Measurements from ENCODE around the gene P2RY13. TPM values are rescaled to one million over a fixed set of nuclear protein-coding genes. Genes with fewer than 3 reads are reported as not detected.

P2RY13 gene
- total and polyA plus RNA-seq, 4 donors = 2.2 to 15.8 (median 4.9) TPM

DNA sequence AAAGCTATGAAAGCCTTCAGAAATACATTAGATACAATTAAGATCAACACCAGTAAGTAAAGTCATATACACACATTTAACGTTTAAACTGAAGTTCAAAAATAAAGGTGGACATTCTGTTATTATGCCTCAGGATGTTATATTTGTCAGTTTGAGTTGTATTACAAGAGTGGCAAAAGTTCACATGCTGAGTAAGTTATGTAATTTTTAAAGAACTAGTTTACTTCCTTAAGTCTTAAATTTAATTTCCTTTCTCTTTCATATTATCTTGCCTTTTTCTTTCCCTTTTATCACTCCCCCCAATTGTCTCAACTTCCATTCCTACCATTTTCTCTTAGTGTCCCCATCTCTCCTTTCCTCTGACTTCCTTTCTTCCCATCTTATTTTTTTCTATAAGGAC is 7.8 kb downstream of the P2RY13 start:
- WGBS, 2 donors = 27 to 46% methylated on average over 1 of the region's 1 CpG
- no peaks in the 10 kb centered on the region for H3K9me3 ChIP-seq (ENCODE audit: control insufficient read depth in 4 of 4, insufficient read depth in 3 of 4, low read length in 3 of 4)
- no peaks in the 10 kb centered on the region for H3K36me3 ChIP-seq (ENCODE audit: control insufficient read depth in 4 of 4, insufficient read depth in 4 of 4, low read length in 4 of 4)
- H3K4me3 ChIP-seq = no peak overlapping the region
- no peak overlapping the region for H3K27ac ChIP-seq (ENCODE audit: low read depth in 1 of 2, low read length in 1 of 2)
- H3K27me3 ChIP-seq (ENCODE audit: control insufficient read depth in 3 of 3, insufficient read depth in 3 of 3, low read length in 2 of 3) = no peaks in the 10 kb centered on the region
- no peaks in the 10 kb centered on the region for H3K4me1 ChIP-seq (ENCODE audit: control insufficient read depth in 5 of 5, insufficient read depth in 5 of 5, low read length in 5 of 5)
- ATAC-seq (ENCODE audit: insufficient read depth, low FRiP score) = no peak
- no peak overlapping the region for H3K9ac ChIP-seq (ENCODE audit: insufficient read depth in 1 of 2, low read length in 2 of 2)
- DNase-seq = no peak
- TF ChIP-seq, protein P1, sequence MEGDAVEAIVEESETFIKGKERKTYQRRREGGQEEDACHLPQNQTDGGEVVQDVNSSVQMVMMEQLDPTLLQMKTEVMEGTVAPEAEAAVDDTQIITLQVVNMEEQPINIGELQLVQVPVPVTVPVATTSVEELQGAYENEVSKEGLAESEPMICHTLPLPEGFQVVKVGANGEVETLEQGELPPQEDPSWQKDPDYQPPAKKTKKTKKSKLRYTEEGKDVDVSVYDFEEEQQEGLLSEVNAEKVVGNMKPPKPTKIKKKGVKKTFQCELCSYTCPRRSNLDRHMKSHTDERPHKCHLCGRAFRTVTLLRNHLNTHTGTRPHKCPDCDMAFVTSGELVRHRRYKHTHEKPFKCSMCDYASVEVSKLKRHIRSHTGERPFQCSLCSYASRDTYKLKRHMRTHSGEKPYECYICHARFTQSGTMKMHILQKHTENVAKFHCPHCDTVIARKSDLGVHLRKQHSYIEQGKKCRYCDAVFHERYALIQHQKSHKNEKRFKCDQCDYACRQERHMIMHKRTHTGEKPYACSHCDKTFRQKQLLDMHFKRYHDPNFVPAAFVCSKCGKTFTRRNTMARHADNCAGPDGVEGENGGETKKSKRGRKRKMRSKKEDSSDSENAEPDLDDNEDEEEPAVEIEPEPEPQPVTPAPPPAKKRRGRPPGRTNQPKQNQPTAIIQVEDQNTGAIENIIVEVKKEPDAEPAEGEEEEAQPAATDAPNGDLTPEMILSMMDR (IDR thresholded peaks at IDR 0.05; ENCODE audit: control extremely low read depth, extremely low read depth) = no peak

DNA sequence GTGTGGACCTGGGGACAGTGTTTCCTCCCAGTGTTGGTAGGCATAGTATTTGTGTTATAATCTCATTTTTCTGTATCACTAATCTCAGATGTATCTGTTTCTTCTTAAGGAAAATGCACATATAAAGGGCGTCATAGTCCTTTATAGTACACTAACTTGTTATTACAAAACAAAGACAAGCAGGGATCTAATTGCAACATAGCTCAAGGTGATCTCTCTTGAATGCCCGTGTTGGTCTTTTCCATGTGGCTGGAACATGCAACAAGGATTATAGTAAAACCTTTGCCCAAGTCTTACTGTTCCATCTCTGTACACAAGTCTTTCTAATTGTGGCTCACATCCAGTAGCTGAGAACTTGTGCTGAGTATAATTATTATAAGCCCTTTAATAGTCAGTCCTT is 9.2 kb downstream of the P2RY13 start:
- TF ChIP-seq, protein P1 (IDR thresholded peaks at IDR 0.05; ENCODE audit: control extremely low read depth, extremely low read depth) = no peak
- H3K27me3 ChIP-seq (ENCODE audit: control insufficient read depth in 3 of 3, insufficient read depth in 3 of 3, low read length in 2 of 3) = no peaks in the 10 kb centered on the region
- WGBS, 2 donors = 58 to 76% methylated on average over 2 of the region's 2 CpGs
- no peaks in the 10 kb centered on the region for H3K9me3 ChIP-seq (ENCODE audit: control insufficient read depth in 4 of 4, insufficient read depth in 3 of 4, low read length in 3 of 4)
- ATAC-seq (ENCODE audit: insufficient read depth, low FRiP score) (no peak), DNase-seq (no peak)
- H3K27ac ChIP-seq (ENCODE audit: low read depth in 1 of 2, low read length in 1 of 2) = no peak overlapping the region
- H3K36me3 ChIP-seq (ENCODE audit: control insufficient read depth in 4 of 4, insufficient read depth in 4 of 4, low read length in 4 of 4) = no peaks in the 10 kb centered on the region
- H3K4me3 ChIP-seq = no peak overlapping the region
- H3K4me1 ChIP-seq (ENCODE audit: control insufficient read depth in 5 of 5, insufficient read depth in 5 of 5, low read length in 5 of 5) = no peaks in the 10 kb centered on the region
- no peak overlapping the region for H3K9ac ChIP-seq (ENCODE audit: insufficient read depth in 1 of 2, low read length in 2 of 2)

DNA sequence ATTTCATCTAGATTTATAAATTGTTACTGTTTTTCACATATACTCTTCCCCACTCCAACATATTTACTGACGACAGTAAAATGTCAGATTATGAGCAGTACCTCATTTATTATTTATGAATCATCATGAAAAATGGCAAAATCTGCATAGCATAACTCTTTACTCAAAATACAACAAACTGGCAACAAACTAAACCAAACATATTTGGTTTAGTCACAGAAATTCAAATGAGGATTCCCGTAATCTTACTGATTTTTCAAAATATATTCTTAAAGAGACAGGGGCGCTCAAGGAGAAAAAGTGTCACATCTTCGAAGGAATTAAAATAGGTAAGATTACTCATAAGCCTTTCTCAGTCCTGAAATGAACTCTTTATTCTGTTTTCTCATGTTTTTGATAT is 9.7 kb downstream of the P2RY13 start:
- TF ChIP-seq, protein P1 (IDR thresholded peaks at IDR 0.05; ENCODE audit: control extremely low read depth, extremely low read depth) = no peak
- H3K9me3 ChIP-seq (ENCODE audit: control insufficient read depth in 4 of 4, insufficient read depth in 3 of 4, low read length in 3 of 4) = peaks cover 0 to 3% (median 0%) of the 10 kb centered on the region in 4 donors
- no peaks in the 10 kb centered on the region for H3K4me1 ChIP-seq (ENCODE audit: control insufficient read depth in 5 of 5, insufficient read depth in 5 of 5, low read length in 5 of 5)
- H3K27me3 ChIP-seq (ENCODE audit: control insufficient read depth in 3 of 3, insufficient read depth in 3 of 3, low read length in 2 of 3) = no peaks in the 10 kb centered on the region
- 85 to 88% methylated on average over 4 of the region's 4 CpGs for WGBS, 2 donors
- no peaks in the 10 kb centered on the region for H3K36me3 ChIP-seq (ENCODE audit: control insufficient read depth in 4 of 4, insufficient read depth in 4 of 4, low read length in 4 of 4)
- ATAC-seq (ENCODE audit: insufficient read depth, low FRiP score) (no peak), DNase-seq (no peak)
- no peak overlapping the region for H3K27ac ChIP-seq (ENCODE audit: low read depth in 1 of 2, low read length in 1 of 2)
- H3K4me3 ChIP-seq = no peak overlapping the region
- H3K9ac ChIP-seq (ENCODE audit: insufficient read depth in 1 of 2, low read length in 2 of 2) = no peak overlapping the region

DNA sequence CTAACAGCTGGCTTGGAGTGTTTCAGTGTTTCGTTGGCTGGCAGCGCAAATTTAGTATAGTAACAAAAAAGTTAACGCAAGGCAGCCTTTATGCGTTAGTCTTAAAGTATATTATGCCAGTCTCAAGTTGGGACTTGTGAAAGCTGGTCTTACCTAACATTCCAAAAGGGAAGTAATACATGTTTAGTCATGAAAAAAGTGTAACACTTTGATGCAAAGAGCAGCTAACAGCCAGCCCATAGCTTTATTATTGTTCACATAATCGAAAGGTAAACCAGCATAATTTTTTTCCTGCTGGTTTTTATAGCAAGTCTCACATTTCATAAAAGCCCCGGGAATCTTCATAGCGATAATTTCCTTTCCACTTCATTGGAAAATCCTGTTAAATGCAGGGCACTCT is 10.4 kb downstream of the P2RY13 start:
- Histone ChIP-seq H3K36me3 (ENCODE audit: control insufficient read depth in 4 of 4, insufficient read depth in 4 of 4, low read length in 4 of 4) (no peaks in the 10 kb centered on the region), H3K4me3 (no peak overlapping the region), H3K9ac (ENCODE audit: insufficient read depth in 1 of 2, low read length in 2 of 2) (no peak overlapping the region), H3K27me3 (ENCODE audit: control insufficient read depth in 3 of 3, insufficient read depth in 3 of 3, low read length in 2 of 3) (no peaks in the 10 kb centered on the region), H3K27ac (ENCODE audit: low read depth in 1 of 2, low read length in 1 of 2) (no peak overlapping the region), H3K9me3 (ENCODE audit: control insufficient read depth in 4 of 4, insufficient read depth in 3 of 4, low read length in 3 of 4) (peaks cover 0 to 3% (median 0%) of the 10 kb centered on the region in 4 donors), H3K4me1 (ENCODE audit: control insufficient read depth in 5 of 5, insufficient read depth in 5 of 5, low read length in 5 of 5) (no peaks in the 10 kb centered on the region)
- TF ChIP-seq, protein P1 (IDR thresholded peaks at IDR 0.05; ENCODE audit: control extremely low read depth, extremely low read depth) = no peak
- DNase-seq (no peak), ATAC-seq (ENCODE audit: insufficient read depth, low FRiP score) (no peak)
- WGBS, 2 donors = 38 to 70% methylated on average over 7 of the region's 7 CpGs
